Hair follicle dermal papilla cell (primary cell): ENCODE results near the gene RPL22. TPM values are rescaled to one million over a fixed set of nuclear protein-coding genes. Genes with fewer than 3 reads are reported as not detected.

Experiments used
- total RNA-seq: library from RNA; depleted of rRNA; stranded (reverse); fragments of >200 nt; gene quantifications from 2 replicates; pipeline ENCODE4 v1.2.3, GENCODE V29; 2012

RPL22 gene
- 70.1 and 76.5 TPM in 2 replicates for total RNA-seq

GRCh38 chr1:6199298-6200187 lies at the start of gene RPL22:
Gene RPL22 (minus strand): TSS chr1:6199595. CDS start chr1:6199573, 22 bp downstream.

GRCh38 chr1:6243993-6244392 lies 44.6 kb upstream of the RPL22 start, which contains the start of gene HES3:
Gene HES3 (plus strand): TSS chr1:6244179. CDS start chr1:6244366, 187 bp downstream.

GRCh38 chr1:6205849-6206519 lies 6.6 kb upstream of the RPL22 start, which contains the start of gene RNF207:
Gene RNF207 (plus strand): TSS chr1:6206119. CDS start chr1:6206536, 417 bp downstream.

GRCh38 chr1:6180268-6180706 lies 19.1 kb downstream of the RPL22 start, which contains the start of gene CHD5:
Gene CHD5 (minus strand): TSS chr1:6180321. CDS start chr1:6180023, 298 bp downstream.

Other genes starting within 250 kb of the RPL22 start
- gene NPHP4, start 207.2 kb downstream of the RPL22 start, total RNA-seq, result 12.6 and 19.8 TPM in 2 replicates
- gene KCNAB2, start 153.7 kb downstream of the RPL22 start, total RNA-seq, result 17.7 and 21.7 TPM in 2 replicates
- gene CHD5, start 19.3 kb downstream of the RPL22 start, total RNA-seq, result 0.12 and 0.16 TPM in 2 replicates
- 5.8 and 16.1 TPM in 2 replicates for gene RNF207, start 6.5 kb upstream of the RPL22 start, total RNA-seq
- gene ICMT, start 36.4 kb upstream of the RPL22 start, total RNA-seq, result 62.7 and 77.6 TPM in 2 replicates
- gene HES3, start 44.6 kb upstream of the RPL22 start, total RNA-seq, result not detected in 2 replicates
- 15.1 and 18.3 TPM in 2 replicates for gene GPR153, start 61.5 kb upstream of the RPL22 start, total RNA-seq
- gene ACOT7, start 194.2 kb upstream of the RPL22 start, total RNA-seq, result 12.0 and 17.7 TPM in 2 replicates
- under 0.01 TPM in 1 of 2 replicates, not detected in the other for gene HES2, start 220.3 kb upstream of the RPL22 start, total RNA-seq
- gene ESPN, start 225.2 kb upstream of the RPL22 start, total RNA-seq, result not detected in 2 replicates